Fibroblast of skin of right biceps (primary cell): ENCODE data around the gene RAD51AP1.

Experiments used
- DNase-seq: peaks from one replicate; pipeline ENCODE4 v3.0.0-alpha.2; 2013

RAD51AP1 gene

GRCh38 chr12:4603421-4603820, 64.7 kb downstream of the RAD51AP1 start:
- no peak for DNase-seq

- no peak for DNase-seq
These were observed 65.3 kb downstream of the RAD51AP1 start for GRCh38 chr12:4603946-4604345.

- peak; percentile 89 for DNase-seq
These were observed 66.0 kb downstream of the RAD51AP1 start for GRCh38 chr12:4604684-4605193.

GRCh38 chr12:4607056-4607455, 68.4 kb downstream of the RAD51AP1 start:
- no peak for DNase-seq

- DNase-seq = no peak
These were observed 70.4 kb downstream of the RAD51AP1 start for GRCh38 chr12:4609071-4609470.
